H1 (cell line): Measurements from ENCODE around the gene STK33. TPM values are rescaled to one million over a fixed set of nuclear protein-coding genes. Genes with fewer than 3 reads are reported as not detected.

Experiments used
- CTCF ChIA-PET: fragments of 300-600 bp; sonication (Branson Sonifier 250); formaldehyde crosslinking; loops from one replicate; lab custom pipeline; 2021; ENCODE audit not compliant: partially characterized antibody; lab: Charles Lee
- POLR2A ChIA-PET: fragments of 300-600 bp; sonication (Branson Sonifier 250); formaldehyde crosslinking; loops from one replicate; lab custom pipeline; 2021; ENCODE audit warnings: inconsistent platforms; ENCODE audit not compliant: partially characterized antibody; lab: Charles Lee
- DNase-seq, 2 experiments: peaks; one replicate each; pipeline versions ENCODE4 v3.0.0 to v3.0.0-alpha.2; 2010 to 2022; ENCODE audit warnings: low spot score in 2 of 2, low read depth in 1 of 2, mixed read lengths in 1 of 2
- FAIRE-seq: peaks from 2 replicates; lab custom pipeline; 2011; peaks lifted over from hg19 to GRCh38; lab: Jason Lieb, UNC
- H2AFZ ChIP-seq: 2 replicates; pipeline ENCODE4 v1.8.1; 2012; ENCODE audit warnings: low read length, inconsistent platforms
- H2AK5ac ChIP-seq: 2 replicates; pipeline ENCODE4 v1.6.1; 2013; ENCODE audit warnings: low read depth, low read length
- H2BK120ac ChIP-seq: replicated peaks from 2 replicates; pipeline ENCODE3; 2013; ENCODE audit warnings: low read depth, low read length, inconsistent platforms
- H2BK12ac ChIP-seq: 2 replicates; pipeline ENCODE4 v1.6.1; 2013; ENCODE audit warnings: low read depth, low read length
- H2BK15ac ChIP-seq: 2 replicates; pipeline ENCODE4 v1.6.1; 2013; ENCODE audit warnings: low read length
- H2BK20ac ChIP-seq: 2 replicates; pipeline ENCODE4 v1.6.1; 2013; ENCODE audit warnings: low read length
- H2BK5ac ChIP-seq: 2 replicates; pipeline ENCODE4 v1.6.1; 2013; ENCODE audit warnings: low read depth, low read length
- H3K14ac ChIP-seq: 2 replicates; pipeline ENCODE4 v1.6.1; 2013; ENCODE audit warnings: inconsistent platforms; ENCODE audit not compliant: insufficient read length
- H3K18ac ChIP-seq: 2 replicates; pipeline ENCODE4 v1.6.1; 2013; ENCODE audit warnings: low read length; ENCODE audit errors: extremely low read depth
- H3K23ac ChIP-seq: 2 replicates; pipeline ENCODE4 v1.6.1; 2013; ENCODE audit warnings: inconsistent platforms; ENCODE audit not compliant: insufficient read length
- H3K23me2 ChIP-seq: 2 replicates; pipeline ENCODE4 v1.6.1; 2013; ENCODE audit warnings: low read depth, low read length
- H3K27ac ChIP-seq: 2 replicates; pipeline ENCODE4 v1.6.1; 2011; ENCODE audit warnings: low read depth, low read length, inconsistent platforms
- H3K27me3 ChIP-seq, 4 experiments: replicated peaks in 1 of 4; 1 replicate in 1 of 4; 2 replicates in 3 of 4; pipeline versions ENCODE4 v1.6.1 to v1.8.1; 2011 to 2013; ENCODE audit warnings: low read length in 3 of 4, mild to moderate bottlenecking in 3 of 4, inconsistent platforms in 2 of 4, mixed read lengths in 2 of 4, moderate library complexity in 1 of 4; ENCODE audit not compliant: control insufficient read depth in 3 of 4, insufficient read depth in 3 of 4; ENCODE audit errors: extremely low read depth in 1 of 4
- H3K36me3 ChIP-seq, 4 experiments: 2 replicates each; pipeline versions ENCODE4 v1.6.1 to v1.8.1; 2011 to 2013; ENCODE audit warnings: mild to moderate bottlenecking in 4 of 4, low read length in 3 of 4, moderate library complexity in 2 of 4, control low read depth in 1 of 4, inconsistent platforms in 1 of 4; ENCODE audit not compliant: insufficient read depth in 4 of 4, control insufficient read depth in 2 of 4
- H3K4ac ChIP-seq: replicated peaks from 2 replicates; pipeline ENCODE3; 2013; ENCODE audit warnings: low read length, low read depth, mixed read lengths, inconsistent platforms; ENCODE audit not compliant: insufficient read length
- H3K4me1 ChIP-seq, 4 experiments: replicated peaks in 1 of 4; 1 replicate in 1 of 4; 2 replicates in 3 of 4; pipeline versions ENCODE4 v1.6.1 to v1.8.1; 2011 to 2013; ENCODE audit warnings: low read length in 3 of 4, inconsistent platforms in 2 of 4, mixed read lengths in 1 of 4; ENCODE audit not compliant: insufficient read depth in 4 of 4, control insufficient read depth in 3 of 4
- H3K4me2 ChIP-seq, 2 experiments: 2 replicates each; pipeline versions ENCODE4 v1.6.1 to v1.8.1; 2011 to 2013; ENCODE audit warnings: low read depth in 2 of 2, low read length in 2 of 2, control low read depth in 1 of 2, inconsistent platforms in 1 of 2, mild to moderate bottlenecking in 1 of 2; ENCODE audit not compliant: insufficient read depth in 1 of 2
- H3K4me3 ChIP-seq, 4 experiments: fragments of 200-600, 300-600 bp in 1 of 4; sonication (generic), shearing (Covaris generic), sonication (Bioruptor Twin) in 1 of 4; 2 replicates each; pipeline versions ENCODE4 v1.5.1 to v1.8.1; 2011 to 2016; ENCODE audit warnings: low read length in 4 of 4, low read depth in 3 of 4, control low read depth in 2 of 4, inconsistent platforms in 2 of 4, mild to moderate bottlenecking in 2 of 4, mixed read lengths in 1 of 4, moderate library complexity in 1 of 4; ENCODE audit not compliant: insufficient read depth in 2 of 4; ENCODE audit errors: extremely low read depth in 1 of 4
- H3K56ac ChIP-seq: replicated peaks from 2 replicates; pipeline ENCODE3; 2013; ENCODE audit warnings: low read depth, mild to moderate bottlenecking, mixed read lengths, low read length, inconsistent platforms; ENCODE audit not compliant: insufficient read length
- H3K79me1 ChIP-seq: 2 replicates; pipeline ENCODE4 v1.6.1; 2013; ENCODE audit warnings: low read depth, low read length, control low read depth
- H3K79me2 ChIP-seq, 2 experiments: 2 replicates each; pipeline versions ENCODE4 v1.6.1 to v1.8.1; 2012 to 2013; ENCODE audit warnings: low read length in 2 of 2, mild to moderate bottlenecking in 2 of 2, inconsistent platforms in 1 of 2; ENCODE audit not compliant: insufficient read depth in 2 of 2, control insufficient read depth in 1 of 2
- H3K9ac ChIP-seq, 4 experiments: replicated peaks in 1 of 4; 1 replicate in 1 of 4; 2 replicates in 3 of 4; pipeline versions ENCODE4 v1.6.1 to v1.8.1; 2011 to 2013; ENCODE audit warnings: low read depth in 3 of 4, low read length in 3 of 4, control low read depth in 2 of 4, mild to moderate bottlenecking in 2 of 4, moderate library complexity in 2 of 4, inconsistent platforms in 1 of 4; ENCODE audit errors: extremely low read depth in 1 of 4
- H3K9me3 ChIP-seq, 2 experiments: 2 replicates each; pipeline versions ENCODE4 v1.6.1 to v1.8.1; 2012 to 2013; ENCODE audit warnings: mild to moderate bottlenecking in 2 of 2, moderate library complexity in 2 of 2, control low read depth in 1 of 2, inconsistent platforms in 1 of 2, low read depth in 1 of 2, low read length in 1 of 2, mixed read lengths in 1 of 2; ENCODE audit not compliant: insufficient read depth in 2 of 2
- H4K20me1 ChIP-seq, 2 experiments: replicated peaks in 1 of 2; 2 replicates each; pipeline versions ENCODE3 to v1.8.1; 2011 to 2013; ENCODE audit warnings: inconsistent platforms in 2 of 2, low read length in 2 of 2, mild to moderate bottlenecking in 1 of 2; ENCODE audit not compliant: insufficient read depth in 2 of 2, control insufficient read depth in 1 of 2
- H4K5ac ChIP-seq: 2 replicates; pipeline ENCODE4 v1.6.1; 2013; ENCODE audit warnings: low read length, low read depth, mixed read lengths, inconsistent platforms; ENCODE audit not compliant: insufficient read length
- H4K8ac ChIP-seq: 2 replicates; pipeline ENCODE4 v1.8.0; 2013; ENCODE audit warnings: mild to moderate bottlenecking, moderate library complexity, low read length, inconsistent platforms; ENCODE audit not compliant: insufficient read depth; ENCODE audit errors: extremely low read depth
- H4K91ac ChIP-seq: replicated peaks from 2 replicates; pipeline ENCODE3; 2013; ENCODE audit warnings: low read length, mixed read lengths, inconsistent platforms; ENCODE audit not compliant: insufficient read length
- BCL11A ChIP-seq, 2 experiments: IDR thresholded peaks; one replicate each; pipeline ENCODE4 v1.6.1; 2011; ENCODE audit warnings: low read depth in 2 of 2, low read length in 2 of 2, mild to moderate bottlenecking in 2 of 2
- CTBP2 ChIP-seq: IDR thresholded peaks from 2 replicates; pipeline ENCODE4 v1.7.0; 2011; ENCODE audit warnings: borderline replicate concordance, mild to moderate bottlenecking, moderate library complexity, mixed read lengths, low read length; ENCODE audit not compliant: insufficient read depth, insufficient read length
- FOSL1 ChIP-seq: IDR thresholded peaks from 2 replicates; pipeline ENCODE4 v1.6.1; 2011; ENCODE audit warnings: mild to moderate bottlenecking, low read depth, low read length, moderate library complexity; ENCODE audit not compliant: insufficient read depth
- HDAC6 ChIP-seq: IDR thresholded peaks from one replicate; pipeline ENCODE4 v1.7.1; 2012; ENCODE audit warnings: low read depth, mild to moderate bottlenecking, inconsistent platforms, low read length, moderate library complexity
- KDM1A ChIP-seq: fragments of 200-600, 300-600 bp; sonication (generic); IDR thresholded peaks from 2 replicates; pipeline ENCODE4 v1.7.1; 2016; ENCODE audit warnings: mild to moderate bottlenecking, low read length, borderline replicate concordance
- KDM4A ChIP-seq: IDR thresholded peaks from one replicate; pipeline ENCODE4 v1.7.1; 2012; ENCODE audit warnings: low read depth, mild to moderate bottlenecking, moderate library complexity, low read length, inconsistent platforms; ENCODE audit not compliant: severe bottlenecking
- MAX ChIP-seq: IDR thresholded peaks from 2 replicates; pipeline ENCODE4 v1.6.1; 2012; ENCODE audit warnings: inconsistent platforms
- PHF8 ChIP-seq: fragments of 200-600 bp; sonication (generic); conservative IDR thresholded peaks from 2 replicates; pipeline ENCODE4 v1.7.1; 2012; ENCODE audit warnings: low read depth, mild to moderate bottlenecking, inconsistent platforms, low read length, moderate library complexity
- POLR2AphosphoS5 ChIP-seq: IDR thresholded peaks from 2 replicates; pipeline ENCODE4 v1.6.1; 2011; ENCODE audit warnings: low read depth, low read length
- POU5F1 ChIP-seq: IDR thresholded peaks from 2 replicates; pipeline ENCODE4 v1.6.1; 2011; ENCODE audit warnings: low read depth, mild to moderate bottlenecking, low read length, moderate library complexity
- RBBP5 ChIP-seq: IDR thresholded peaks from 2 replicates; pipeline ENCODE4 v1.7.1; 2012; ENCODE audit warnings: low read depth, mild to moderate bottlenecking, inconsistent platforms, low read length, moderate library complexity, borderline replicate concordance
- SIRT6 ChIP-seq: IDR thresholded peaks from one replicate; pipeline ENCODE4 v1.7.1; 2012; ENCODE audit warnings: low read length, inconsistent platforms
- TAF1 ChIP-seq: IDR thresholded peaks from 2 replicates; pipeline ENCODE4 v1.6.1; 2011; ENCODE audit warnings: mild to moderate bottlenecking, low read depth, low read length
- TAF7 ChIP-seq: optimal IDR thresholded peaks from 2 replicates; pipeline ENCODE3; 2011; ENCODE audit warnings: low read depth, mild to moderate bottlenecking, inconsistent platforms, low read length, moderate library complexity, borderline replicate concordance
- TCF12 ChIP-seq: IDR thresholded peaks from 2 replicates; pipeline ENCODE4 v1.6.1; 2011; ENCODE audit warnings: low read depth, mild to moderate bottlenecking, low read length
- WGBS, 2 experiments: shearing (Covaris generic) in 1 of 2; methylation state at CpG; one replicate each; pipeline versions ENCODE4 v1.1.6 to v1.1.7; 2013 to 2015; ENCODE audit warnings: low lambda C conversion rate in 2 of 2, mixed read lengths in 2 of 2, inconsistent platforms in 1 of 2, low coverage in 1 of 2, missing lambda C conversion rate in 1 of 2; ENCODE audit not compliant: insufficient replicate concordance in 2 of 2, insufficient coverage in 1 of 2, insufficient read length in 1 of 2; ENCODE audit errors: extremely low coverage in 1 of 2, missing lambda C conversion rate in 1 of 2; 5-methylcytosine and 5-hydroxymethylcytosine counted together
- polyA plus RNA-seq, 7 experiments: library from polyadenylated mRNA; depleted of rRNA in 3 of 7; stranded (reverse) in 5 of 7; unstranded in 2 of 7; fragments of >200 nt in 5 of 7; fragments of 200-250 nt in 2 of 7; gene quantifications; 1 replicate in 5 of 7; 2 replicates in 1 of 7; 4 replicates in 1 of 7; pipeline versions ENCODE4 v1.2.1 to v1.2.3, GENCODE V29; 2011 to 2013; ENCODE audit warnings: missing spikeins in 2 of 7, mixed read lengths in 2 of 7
- total RNA-seq: library from RNA; stranded (reverse); fragmentation: NEBNext Ultra II Directional; extraction: Animal tissue kit (Norgen Biotek cat#: 25700); gene quantifications from 2 replicates; pipeline ENCODE4 v1.2.1, GENCODE V29; 2021

The STK33 gene
- total and polyA plus RNA-seq, 2 of the 8 experiments (the other 6 are each of a cell fraction or from before 2014, with no cell fraction given), result 8.8 to 25.1 TPM

DNA sequence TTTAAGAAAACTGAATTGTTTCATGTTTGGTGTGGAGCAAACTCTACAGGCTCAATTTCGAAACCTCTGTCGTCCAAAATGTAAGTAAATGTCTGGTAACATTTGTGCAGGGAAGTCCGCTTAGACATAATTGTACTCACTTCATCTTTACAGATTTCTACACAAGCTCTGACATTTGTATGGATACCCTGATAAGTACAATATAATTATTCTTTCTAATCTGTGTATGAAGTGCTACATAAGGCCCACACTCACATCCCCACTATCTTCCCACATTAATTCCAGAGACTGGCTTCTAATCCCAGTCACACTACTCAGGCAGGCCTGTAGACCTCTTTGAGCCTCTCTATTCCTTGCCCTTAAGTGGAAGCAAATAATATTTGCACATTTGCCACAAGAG, 201.1 kb downstream of the STK33 start:
- Histone ChIP-seq H3K27me3 (no peaks in the 10 kb centered on the region), H2AK5ac (no peak overlapping the region), H2BK15ac (no peak overlapping the region), H3K4ac (no peak overlapping the region), H3K4me1 (peaks cover 0 to 4% (median 1%) of the 10 kb centered on the region in 4 experiments; a peak in 4 of 7 replicates), H2BK120ac (no peak overlapping the region), H2BK12ac (no peak overlapping the region), H3K56ac (no peak overlapping the region), H3K14ac (no peak overlapping the region), H3K4me2 (no peak overlapping the region), H2BK5ac (no peak overlapping the region), H3K23me2 (no peaks in the 10 kb centered on the region), H4K8ac (no peak overlapping the region), H4K5ac (no peak overlapping the region), H3K23ac (no peak overlapping the region), H4K91ac (no peak overlapping the region), H2BK20ac (no peak overlapping the region), H3K9me3 (peaks cover 9 to 19% of the 10 kb centered on the region in 2 experiments; a peak in 3 of 4 replicates), H3K4me3 (no peak overlapping the region), H4K20me1 (no peaks in the 10 kb centered on the region), H3K36me3 (no peaks in the 10 kb centered on the region; a peak in 1 of 8 replicates), H3K79me1 (no peaks in the 10 kb centered on the region), H3K27ac (no peak overlapping the region), H3K18ac (no peak overlapping the region), H3K9ac (no peak overlapping the region), H3K79me2 (no peaks in the 10 kb centered on the region), H2AFZ (no peak overlapping the region)
- DNase-seq (no peak), FAIRE-seq (no peak)
- 91% methylated on average over 3 of the region's 3 CpGs; no CpG with 5 or more reads in 1 of the 2 experiments for WGBS, 2 experiments
- ChIA-PET POLR2A (no interaction called here), CTCF (interaction anchor here (0.8 to 1.3 kb wide), 5 partner anchors 10 to 173 kb away, joined by 3 to 4 read pairs (median 3); partner anchors contain the start of gene LMO1)
- TF ChIP-seq PHF8, result no peak
- no peak for TF ChIP-seq MAX
- no peak for TF ChIP-seq POLR2AphosphoS5
- no peak for TF ChIP-seq SIRT6
- TF ChIP-seq POU5F1, result no peak
- no peak for TF ChIP-seq KDM4A
- TF ChIP-seq KDM1A, result no peak
- TF ChIP-seq FOSL1, result no peak
- no peak for TF ChIP-seq HDAC6
- TF ChIP-seq TAF7, result no peak
- TF ChIP-seq CTBP2, result no peak
- no peak for TF ChIP-seq BCL11A (IDR thresholded peaks at IDR 0.05; ENCODE audit: low read depth in 2 of 2, low read length in 2 of 2)
- no peak for TF ChIP-seq TCF12
- TF ChIP-seq TAF1, result no peak
- TF ChIP-seq RBBP5, result no peak
